Smooth muscle cell (in vitro differentiated cells): Measurements from ENCODE around the gene NTRK2. TPM values are rescaled to one million over a fixed set of nuclear protein-coding genes. Genes with fewer than 3 reads are reported as not detected.

ENCODE experiments used
- DNase-seq: peaks from one replicate; lab custom pipeline; 2025; ENCODE audit not compliant: unreplicated experiment; lab: John Stamatoyannopoulos, UW
- H2AFZ ChIP-seq: fragments of 200-600 bp; sonication (generic); 2 replicates; pipeline ENCODE4 v1.6.0; 2016; ENCODE audit warnings: antibody characterized with exemption, low read depth, mild to moderate bottlenecking
- H3F3A ChIP-seq: fragments of 200-600 bp; sonication (generic); 2 replicates; pipeline ENCODE4 v1.6.0; 2017; ENCODE audit warnings: antibody characterized with exemption, low read depth
- H3K27ac ChIP-seq: fragments of 200-600 bp; sonication (generic); 2 replicates; pipeline ENCODE4 v1.5.1; 2016; ENCODE audit warnings: low read depth, mild to moderate bottlenecking
- H3K27me3 ChIP-seq: fragments of 200-600 bp; sonication (generic); 2 replicates; pipeline ENCODE4 v1.6.1; 2016; ENCODE audit warnings: low read depth, mild to moderate bottlenecking
- H3K36me3 ChIP-seq: fragments of 200-600 bp; sonication (generic); 2 replicates; pipeline ENCODE4 v1.5.1; 2016; ENCODE audit warnings: low read depth
- H3K4me1 ChIP-seq: fragments of 200-600 bp; sonication (generic); 2 replicates; pipeline ENCODE4 v1.5.1; 2016; ENCODE audit warnings: low read depth
- H3K4me2 ChIP-seq: fragments of 200-600 bp; sonication (generic); 2 replicates; pipeline ENCODE4 v1.6.0; 2016; ENCODE audit warnings: mild to moderate bottlenecking
- H3K4me3 ChIP-seq: fragments of 200-600 bp; sonication (generic); 2 replicates; pipeline ENCODE4 v1.5.1; 2016; ENCODE audit warnings: mild to moderate bottlenecking
- H3K79me2 ChIP-seq: fragments of 200-600 bp; sonication (generic); 2 replicates; pipeline ENCODE4 v1.6.0; 2016; ENCODE audit warnings: low read depth, mild to moderate bottlenecking
- H3K9ac ChIP-seq: fragments of 200-600 bp; sonication (generic); 2 replicates; pipeline ENCODE4 v1.6.0; 2016; ENCODE audit warnings: low read depth
- H3K9me3 ChIP-seq: fragments of 200-600 bp; sonication (generic); replicated peaks from 2 replicates; pipeline ENCODE4 v1.5.1; 2016; ENCODE audit warnings: low read depth
- H4K20me1 ChIP-seq: fragments of 200-600 bp; sonication (generic); 2 replicates; pipeline ENCODE4 v1.6.0; 2016; ENCODE audit warnings: low read depth
- CTCF ChIP-seq: fragments of 200-600 bp; sonication (generic); IDR thresholded peaks from 2 replicates; pipeline ENCODE4 v1.5.1; 2017; ENCODE audit warnings: borderline replicate concordance, mild to moderate bottlenecking, antibody characterized with exemption; ENCODE audit not compliant: insufficient read depth, poor library complexity, severe bottlenecking
- WGBS: methylation state at CpG from one replicate; pipeline ENCODE4 v1.1.7; 2016; ENCODE audit warnings: low lambda C conversion rate; 5-methylcytosine and 5-hydroxymethylcytosine counted together
- polyA plus RNA-seq: library from polyadenylated mRNA; unstranded; fragments of >200 nt; fragmentation: Nextera tagmentation; extraction: Ambion mirVana; gene quantifications from 2 replicates; pipeline ENCODE4 v1.2.1, GENCODE V29; 2016
- total RNA-seq: library from RNA; depleted of rRNA; stranded (reverse); fragments of >200 nt; gene quantifications from 2 replicates; pipeline ENCODE4 v1.2.3, GENCODE V29; 2014

The NTRK2 gene
- total and polyA plus RNA-seq, 2 experiments from 2014 or later = 1.7 to 3.9 TPM

GRCh38 chr9:84950879-84951811, 281.6 kb downstream of the NTRK2 start:
- H2AFZ ChIP-seq = no peak overlapping the region
- H3K27ac ChIP-seq = no peak overlapping the region
- no peaks in the 10 kb centered on the region for H3K9me3 ChIP-seq
- H3K36me3 ChIP-seq = no peaks in the 10 kb centered on the region
- H3K27me3 ChIP-seq = peaks cover 58% of the 10 kb centered on the region
- no peaks in the 10 kb centered on the region for H3K79me2 ChIP-seq
- 89% methylated on average over 9 of the region's 9 CpGs for WGBS
- no peak for DNase-seq
- no peaks in the 10 kb centered on the region for H3F3A ChIP-seq
- no peak overlapping the region for H3K4me3 ChIP-seq
- TF ChIP-seq CTCF = no peak
- no peak overlapping the region for H3K4me2 ChIP-seq
- no peak overlapping the region for H3K9ac ChIP-seq
- no peaks in the 10 kb centered on the region for H4K20me1 ChIP-seq
- H3K4me1 ChIP-seq = no peaks in the 10 kb centered on the region

- H3K27me3 ChIP-seq = peaks cover 43% of the 10 kb centered on the region
- H2AFZ ChIP-seq = no peak overlapping the region
- no peaks in the 10 kb centered on the region for H4K20me1 ChIP-seq
- H3K36me3 ChIP-seq = no peaks in the 10 kb centered on the region
- no peak overlapping the region for H3K4me3 ChIP-seq
- no peak for TF ChIP-seq CTCF
- DNase-seq = no peak
- WGBS = 92% methylated on average over 3 of the region's 3 CpGs
- H3F3A ChIP-seq = no peaks in the 10 kb centered on the region
- no peak overlapping the region for H3K27ac ChIP-seq
- H3K9ac ChIP-seq = no peak overlapping the region
- no peaks in the 10 kb centered on the region for H3K79me2 ChIP-seq
- H3K9me3 ChIP-seq = no peaks in the 10 kb centered on the region
- no peak overlapping the region for H3K4me2 ChIP-seq
- H3K4me1 ChIP-seq = no peaks in the 10 kb centered on the region
Measured at GRCh38 chr9:84953252-84953773, 283.8 kb downstream of the NTRK2 start.

GRCh38 chr9:84953797-84954705, 284.5 kb downstream of the NTRK2 start:
- H3K27me3 ChIP-seq = peaks cover 36% of the 10 kb centered on the region
- no peaks in the 10 kb centered on the region for H3K79me2 ChIP-seq
- no peaks in the 10 kb centered on the region for H3K4me1 ChIP-seq
- no peaks in the 10 kb centered on the region for H3F3A ChIP-seq
- peak overlapping the region; percentile 41 for H3K4me2 ChIP-seq
- peak; percentile 49 for DNase-seq
- H3K27ac ChIP-seq = no peak overlapping the region
- no peaks in the 10 kb centered on the region for H3K9me3 ChIP-seq
- H3K36me3 ChIP-seq = no peaks in the 10 kb centered on the region
- no peak overlapping the region for H3K4me3 ChIP-seq
- TF ChIP-seq CTCF = peak; percentile 96
- no peak overlapping the region for H3K9ac ChIP-seq
- no peak overlapping the region for H2AFZ ChIP-seq
- WGBS = 31% methylated on average over 21 of the region's 21 CpGs
- no peaks in the 10 kb centered on the region for H4K20me1 ChIP-seq
